SU-DHL-6 (cell line): ENCODE results near the gene MAP3K12.

ENCODE experiments used
- EZH2phosphoT487 ChIP-seq: fragments of 200-600 bp; sonication (generic), shearing (Covaris generic); conservative IDR thresholded peaks from 2 replicates; pipeline ENCODE4 v1.6.1; 2018; ENCODE audit warnings: mild to moderate bottlenecking, antibody characterized with exemption, low read length, moderate library complexity, mixed read lengths
- TF ChIP-seq, protein P1 (sequence below): fragments of 200-600 bp; sonication (generic); IDR thresholded peaks from one replicate; pipeline ENCODE4 v1.5.1; 2017; ENCODE audit warnings: antibody characterized with exemption, mild to moderate bottlenecking, low read length, moderate library complexity; ENCODE audit not compliant: insufficient read depth, poor library complexity, severe bottlenecking

DNA sequence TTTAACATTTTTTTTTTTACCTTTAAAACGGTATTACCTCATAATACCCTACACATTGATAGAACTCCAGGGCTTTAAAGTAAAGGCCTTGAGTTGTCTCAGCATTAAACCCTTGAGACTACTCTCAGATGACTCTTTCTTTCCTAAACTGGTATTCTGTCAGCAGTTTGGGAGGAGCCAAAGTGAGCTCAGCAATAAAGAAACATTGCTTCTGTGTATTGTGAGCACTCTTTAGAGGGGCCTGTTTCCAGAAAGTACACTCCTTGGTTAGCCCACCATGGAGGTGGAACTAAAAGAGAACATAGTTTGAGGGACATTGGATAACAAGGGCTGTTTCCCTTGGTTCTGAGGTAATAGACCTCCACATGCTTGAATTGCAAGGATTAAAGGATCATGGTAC, 20.4 kb downstream of the MAP3K12 start:
- TF ChIP-seq, protein P1, sequence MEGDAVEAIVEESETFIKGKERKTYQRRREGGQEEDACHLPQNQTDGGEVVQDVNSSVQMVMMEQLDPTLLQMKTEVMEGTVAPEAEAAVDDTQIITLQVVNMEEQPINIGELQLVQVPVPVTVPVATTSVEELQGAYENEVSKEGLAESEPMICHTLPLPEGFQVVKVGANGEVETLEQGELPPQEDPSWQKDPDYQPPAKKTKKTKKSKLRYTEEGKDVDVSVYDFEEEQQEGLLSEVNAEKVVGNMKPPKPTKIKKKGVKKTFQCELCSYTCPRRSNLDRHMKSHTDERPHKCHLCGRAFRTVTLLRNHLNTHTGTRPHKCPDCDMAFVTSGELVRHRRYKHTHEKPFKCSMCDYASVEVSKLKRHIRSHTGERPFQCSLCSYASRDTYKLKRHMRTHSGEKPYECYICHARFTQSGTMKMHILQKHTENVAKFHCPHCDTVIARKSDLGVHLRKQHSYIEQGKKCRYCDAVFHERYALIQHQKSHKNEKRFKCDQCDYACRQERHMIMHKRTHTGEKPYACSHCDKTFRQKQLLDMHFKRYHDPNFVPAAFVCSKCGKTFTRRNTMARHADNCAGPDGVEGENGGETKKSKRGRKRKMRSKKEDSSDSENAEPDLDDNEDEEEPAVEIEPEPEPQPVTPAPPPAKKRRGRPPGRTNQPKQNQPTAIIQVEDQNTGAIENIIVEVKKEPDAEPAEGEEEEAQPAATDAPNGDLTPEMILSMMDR, result no peak
- no peak for TF ChIP-seq EZH2phosphoT487
